HAP-1 (cell line): ENCODE data around the gene PPP1R12A.
"Not testable (repeated sequence)": the region's sequence is repeated elsewhere in the genome, so short reads cannot be mapped to it uniquely, and the experiment has no call there.

Source experiments
- DNase-seq, 2 experiments: peaks; one replicate each; pipeline ENCODE4 v3.0.0-alpha.2; 2016 to 2020; ENCODE audit warnings: low spot score in 2 of 2
- H3K27me3 ChIP-seq: fragments of 250-450 bp; sonication (Bioruptor Pico); 2 replicates; pipeline ENCODE4 v1.5.1; 2020; ENCODE audit warnings: low read depth, mild to moderate bottlenecking, moderate library complexity
- H3K36me3 ChIP-seq: fragments of 250-450 bp; sonication (Bioruptor Pico); replicated peaks from 2 replicates; pipeline ENCODE4 v1.5.1; 2020; ENCODE audit warnings: mild to moderate bottlenecking
- H3K4me1 ChIP-seq: fragments of 250-450 bp; sonication (Bioruptor Pico); 2 replicates; pipeline ENCODE4 v1.5.1; 2020; ENCODE audit warnings: mild to moderate bottlenecking
- H3K4me3 ChIP-seq: fragments of 250-450 bp; sonication (Bioruptor Pico); 2 replicates; pipeline ENCODE4 v1.5.1; 2020; ENCODE audit warnings: mild to moderate bottlenecking, moderate library complexity
- H3K9me3 ChIP-seq: fragments of 250-450 bp; sonication (Bioruptor Pico); 2 replicates; pipeline ENCODE4 v1.5.1; 2020; ENCODE audit warnings: mild to moderate bottlenecking, moderate library complexity
- in situ Hi-C: fragments of 300-500 bp; cut with MboI; formaldehyde crosslinking; loops from 3 replicates; pipeline ENCODE4 v1.14.3; 2020; ENCODE audit warnings: low sequenced_read_pairs, inconsistent platforms, mixed read lengths

PPP1R12A gene

GRCh38 chr12:79895804-79896203, 39.1 kb downstream of the PPP1R12A start:
- no peaks in the 10 kb centered on the region for H3K4me1 ChIP-seq
- in situ Hi-C loops: no loop called here
- no peaks in the 10 kb centered on the region for H3K9me3 ChIP-seq
- no peaks in the 10 kb centered on the region for H3K36me3 ChIP-seq
- DNase-seq: no peak
- H3K4me3 ChIP-seq: no peak overlapping the region
- no peaks in the 10 kb centered on the region for H3K27me3 ChIP-seq

DNA sequence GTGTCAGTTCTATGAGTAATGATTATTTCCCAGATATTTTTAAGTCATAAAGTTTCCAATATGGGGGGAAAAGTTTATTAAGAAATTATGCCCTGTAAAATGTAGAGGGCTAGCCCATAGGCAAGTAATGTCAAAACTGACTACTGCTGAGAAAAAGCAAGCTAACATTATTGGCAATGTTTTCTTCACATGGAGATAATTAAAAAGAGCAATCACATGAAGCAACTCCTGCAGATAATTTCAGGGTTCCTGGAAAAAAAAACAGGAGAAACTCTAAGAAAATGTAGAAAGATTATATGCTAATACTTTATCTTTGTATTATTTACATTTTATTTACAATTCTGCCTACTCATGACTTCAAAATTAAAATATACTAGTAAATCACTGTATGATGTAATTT, 39.8 kb downstream of the PPP1R12A start:
- no peak for DNase-seq
- no peaks in the 10 kb centered on the region for H3K27me3 ChIP-seq
- no peaks in the 10 kb centered on the region for H3K9me3 ChIP-seq
- H3K4me1 ChIP-seq: no peaks in the 10 kb centered on the region
- in situ Hi-C loops: no loop called here
- H3K36me3 ChIP-seq: no peaks in the 10 kb centered on the region
- no peak overlapping the region for H3K4me3 ChIP-seq

DNA sequence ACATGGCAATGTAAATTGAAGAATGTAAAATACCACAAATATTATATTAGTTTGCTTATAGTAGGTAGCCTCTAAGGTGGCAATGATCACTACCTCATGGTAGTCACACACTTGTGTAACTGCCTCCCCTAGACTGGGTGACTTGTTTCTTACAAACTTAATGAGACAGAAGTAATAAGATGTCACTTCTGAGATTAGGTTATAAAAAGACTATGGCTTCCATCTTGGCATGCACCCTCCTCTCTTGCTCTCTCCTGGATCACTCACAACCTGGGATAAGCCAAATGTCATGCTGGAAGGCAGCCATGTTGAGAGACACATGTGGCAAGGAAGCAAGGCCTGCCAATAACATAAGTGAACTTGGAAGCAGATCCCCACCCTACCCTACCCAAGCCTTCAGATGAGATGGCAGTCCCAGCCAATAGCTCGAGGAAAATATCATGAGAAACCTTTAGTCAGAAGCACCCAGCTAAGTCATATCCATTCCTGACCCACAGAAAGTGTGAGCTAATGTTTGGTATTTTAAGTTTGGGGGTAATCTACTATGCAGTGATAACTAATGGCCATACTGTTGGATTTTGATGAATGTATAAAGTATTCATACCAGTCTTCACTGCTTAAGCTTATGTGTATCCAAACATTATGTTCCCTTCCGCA, 43.3 kb downstream of the PPP1R12A start:
- in situ Hi-C loops: no loop called here
- Histone ChIP-seq H3K4me3 (no peak overlapping the region), H3K4me1 (peaks cover 2% of the 10 kb centered on the region), H3K9me3 (no peaks in the 10 kb centered on the region), H3K36me3 (no peaks in the 10 kb centered on the region), H3K27me3 (no peaks in the 10 kb centered on the region)
- DNase-seq: no peak

- Histone ChIP-seq H3K36me3 (no peaks in the 10 kb centered on the region), H3K9me3 (no peaks in the 10 kb centered on the region), H3K27me3 (no peaks in the 10 kb centered on the region), H3K4me3 (no peak overlapping the region), H3K4me1 (peaks cover 28% of the 10 kb centered on the region)
- DNase-seq: no peak
- in situ Hi-C loops: no loop called here
Measured at GRCh38 chr12:79887890-79888289, 47.0 kb downstream of the PPP1R12A start.

DNA sequence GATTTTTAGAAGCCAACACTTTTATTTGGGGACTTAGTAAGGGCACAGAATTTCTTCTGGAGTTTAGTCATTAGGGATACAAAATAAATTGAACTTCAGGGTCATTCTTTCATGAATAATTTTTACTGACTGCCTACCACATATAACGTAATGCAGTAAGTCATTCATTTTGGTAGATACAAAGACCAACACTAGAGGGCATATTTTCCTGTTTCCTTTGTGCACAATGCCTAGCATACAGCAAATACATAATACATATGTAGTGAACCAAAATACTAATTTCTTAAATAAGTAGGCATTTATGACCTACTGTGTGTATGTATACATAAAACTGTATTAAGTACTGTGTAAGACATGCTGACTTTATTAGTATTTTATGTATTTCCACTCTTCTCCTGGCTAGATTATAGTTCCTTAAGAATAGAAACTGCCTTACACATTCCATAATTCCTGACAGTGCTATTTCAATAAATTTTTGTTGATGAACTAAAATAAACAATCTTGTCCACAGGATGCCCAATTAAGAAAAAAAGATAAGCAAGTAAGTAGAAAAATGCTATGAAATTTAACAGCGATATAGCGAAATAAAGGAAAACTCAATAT, 47.9 kb downstream of the PPP1R12A start:
- in situ Hi-C loops: no loop called here
- no peaks in the 10 kb centered on the region for H3K27me3 ChIP-seq
- peaks cover 33% of the 10 kb centered on the region for H3K4me1 ChIP-seq

DNA sequence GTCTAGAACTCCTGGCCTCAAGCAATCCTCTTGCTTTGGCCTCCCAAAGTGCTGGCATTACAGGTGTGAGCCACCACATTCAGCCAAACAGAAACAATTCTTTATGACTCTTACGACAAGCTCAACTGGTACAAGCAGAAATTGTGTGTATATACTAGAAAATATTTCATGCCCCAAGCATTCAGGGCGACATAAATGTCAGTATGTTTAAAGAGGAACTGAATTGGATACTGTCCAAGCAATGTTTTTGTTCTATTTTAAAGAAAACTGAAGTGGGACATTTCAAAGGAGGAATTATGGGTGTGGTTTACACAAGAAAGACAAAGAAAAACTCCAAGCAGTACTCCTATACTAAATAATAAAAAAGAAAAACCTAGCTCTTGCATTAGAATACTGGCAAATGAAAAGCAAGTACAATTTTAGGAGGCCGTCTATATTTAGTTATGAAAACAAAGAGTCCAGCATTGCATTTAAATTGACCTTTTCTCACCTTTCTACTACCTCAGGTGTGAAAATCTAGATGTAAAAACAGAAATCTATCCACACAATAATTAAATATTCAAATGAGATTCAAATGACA, 48.9 kb downstream of the PPP1R12A start:
- peaks cover 37% of the 10 kb centered on the region for H3K4me1 ChIP-seq
- H3K9me3 ChIP-seq: no peaks in the 10 kb centered on the region
- in situ Hi-C loops: no loop called here
- DNase-seq: peak; percentile 23 to 93
- H3K4me3 ChIP-seq: no peak overlapping the region
- no peaks in the 10 kb centered on the region for H3K36me3 ChIP-seq
- H3K27me3 ChIP-seq: no peaks in the 10 kb centered on the region

More for the DNA sequence above, 47.9 kb downstream of the PPP1R12A start:
- H3K36me3 ChIP-seq: no peaks in the 10 kb centered on the region
- H3K9me3 ChIP-seq: no peaks in the 10 kb centered on the region
- H3K4me3 ChIP-seq: no peak overlapping the region
- peak in 1 of 2 experiments; percentile 60 for DNase-seq

DNA sequence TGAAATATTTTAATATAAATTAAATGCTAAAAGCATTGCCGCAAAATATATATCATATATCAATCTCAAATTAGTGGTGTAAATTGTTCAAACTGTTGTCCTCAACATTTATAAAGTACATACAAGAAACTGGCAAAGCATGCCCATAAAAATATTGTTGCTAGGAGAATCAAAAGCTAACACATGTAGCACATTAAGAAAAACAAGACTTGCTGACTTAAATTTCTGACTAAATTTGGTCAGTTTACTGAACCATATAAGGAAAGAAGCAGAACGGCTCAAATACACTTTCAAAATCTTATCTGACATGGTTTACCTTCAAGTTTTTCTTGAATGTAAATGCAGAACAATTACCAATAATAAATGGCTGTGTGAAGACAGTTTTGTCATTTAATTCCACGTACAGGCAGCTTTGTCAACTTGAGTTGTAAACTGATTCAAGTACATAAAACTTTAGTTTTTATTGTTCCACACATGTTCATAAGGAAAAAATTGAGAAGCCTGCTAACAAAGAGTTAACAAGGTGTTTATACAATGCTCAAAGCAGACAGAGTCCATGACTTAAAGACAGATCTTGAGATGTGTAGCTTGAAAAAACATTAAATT, 50.4 kb downstream of the PPP1R12A start:
- Histone ChIP-seq H3K36me3 (no peaks in the 10 kb centered on the region), H3K9me3 (no peaks in the 10 kb centered on the region), H3K4me3 (no peak overlapping the region), H3K27me3 (no peaks in the 10 kb centered on the region), H3K4me1 (peaks cover 37% of the 10 kb centered on the region)
- in situ Hi-C loops: no loop called here
- peak in 1 of 2 experiments; percentile 52 for DNase-seq

DNA sequence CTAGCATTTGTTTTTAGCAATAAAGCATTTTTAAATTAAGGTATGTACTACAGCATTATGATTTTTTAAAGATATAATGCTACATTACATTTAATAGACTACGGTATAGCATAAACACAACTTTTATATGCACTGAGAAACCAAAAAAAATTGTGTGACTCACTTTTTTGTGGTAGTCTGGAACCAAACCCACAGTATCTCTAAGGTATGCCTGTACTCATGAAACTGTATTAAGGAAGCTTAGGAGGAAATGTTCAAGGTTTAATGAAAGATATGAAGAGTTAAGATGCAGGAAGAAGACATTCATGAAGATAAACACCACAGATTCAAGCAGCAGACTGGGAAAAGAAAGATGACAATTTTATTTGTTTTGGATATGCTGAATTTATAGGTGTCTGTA, 51.7 kb downstream of the PPP1R12A start:
- in situ Hi-C loops: no loop called here
- no peaks in the 10 kb centered on the region for H3K9me3 ChIP-seq
- DNase-seq: no peak
- no peaks in the 10 kb centered on the region for H3K27me3 ChIP-seq
- no peaks in the 10 kb centered on the region for H3K36me3 ChIP-seq
- peaks cover 37% of the 10 kb centered on the region for H3K4me1 ChIP-seq
- no peak overlapping the region for H3K4me3 ChIP-seq

DNA sequence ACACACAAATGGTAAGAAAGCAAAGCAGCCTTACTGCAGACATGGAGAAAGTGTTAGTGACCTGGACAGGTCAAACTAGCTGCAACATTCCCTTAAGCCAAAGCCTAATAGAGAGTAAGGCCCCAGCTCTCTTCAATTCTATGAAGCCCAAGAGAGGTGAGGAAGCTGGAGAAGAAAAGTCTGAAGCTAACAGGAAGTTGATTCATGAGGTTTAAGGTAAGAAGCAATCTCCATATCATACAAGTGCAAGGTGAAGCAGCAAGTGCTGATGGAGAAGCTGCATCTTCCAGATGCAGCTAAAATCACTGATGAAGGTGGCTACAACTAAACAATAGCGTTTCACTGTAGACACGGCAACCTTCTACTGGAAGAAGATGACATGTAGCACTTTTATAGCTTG, 53.5 kb downstream of the PPP1R12A start:
- no peak overlapping the region for H3K4me3 ChIP-seq
- H3K27me3 ChIP-seq: no peaks in the 10 kb centered on the region
- peaks cover 31% of the 10 kb centered on the region for H3K4me1 ChIP-seq
- in situ Hi-C loops: no loop called here
- H3K36me3 ChIP-seq: no peaks in the 10 kb centered on the region
- DNase-seq: no peak
- no peaks in the 10 kb centered on the region for H3K9me3 ChIP-seq

DNA sequence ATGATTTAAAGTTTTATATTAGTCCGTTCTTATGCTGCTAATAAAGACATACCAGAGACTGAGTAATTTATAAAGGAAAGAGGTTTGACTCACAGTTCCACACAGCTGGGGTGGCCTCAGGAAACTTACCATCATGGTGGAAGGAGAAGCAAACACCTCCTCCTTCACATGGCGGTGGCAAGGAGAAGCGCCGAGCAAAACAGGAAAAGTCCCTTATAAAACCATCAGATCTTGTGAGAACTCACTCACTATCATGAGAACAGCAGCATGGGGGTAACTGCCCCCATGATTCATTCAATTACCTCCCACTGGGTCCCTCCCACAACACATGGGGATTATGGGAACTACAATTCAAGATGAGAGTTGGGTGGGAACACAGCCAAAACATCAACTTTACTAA, 56.4 kb downstream of the PPP1R12A start:
- in situ Hi-C loops, H3K4me3 ChIP-seq, H3K27me3 ChIP-seq, H3K36me3 ChIP-seq, H3K9me3 ChIP-seq, DNase-seq: not testable (repeated sequence)
- H3K4me1 ChIP-seq: peaks cover 19% of the 10 kb centered on the region

- Histone ChIP-seq H3K36me3 (no peaks in the 10 kb centered on the region), H3K4me3 (no peak overlapping the region), H3K4me1 (peaks cover 17% of the 10 kb centered on the region), H3K9me3 (no peaks in the 10 kb centered on the region), H3K27me3 (no peaks in the 10 kb centered on the region)
- no peak for DNase-seq
- in situ Hi-C loops: no loop called here
Measured at GRCh38 chr12:79877246-79877645, 57.7 kb downstream of the PPP1R12A start.

GRCh38 chr12:79874665-79875064, 60.2 kb downstream of the PPP1R12A start:
- in situ Hi-C loops: no loop called here
- no peak for DNase-seq
- Histone ChIP-seq H3K27me3 (no peaks in the 10 kb centered on the region), H3K9me3 (no peaks in the 10 kb centered on the region), H3K36me3 (no peaks in the 10 kb centered on the region; the same call in 1 of the 2 replicates), H3K4me1 (peaks cover 11% of the 10 kb centered on the region), H3K4me3 (no peak overlapping the region)

DNA sequence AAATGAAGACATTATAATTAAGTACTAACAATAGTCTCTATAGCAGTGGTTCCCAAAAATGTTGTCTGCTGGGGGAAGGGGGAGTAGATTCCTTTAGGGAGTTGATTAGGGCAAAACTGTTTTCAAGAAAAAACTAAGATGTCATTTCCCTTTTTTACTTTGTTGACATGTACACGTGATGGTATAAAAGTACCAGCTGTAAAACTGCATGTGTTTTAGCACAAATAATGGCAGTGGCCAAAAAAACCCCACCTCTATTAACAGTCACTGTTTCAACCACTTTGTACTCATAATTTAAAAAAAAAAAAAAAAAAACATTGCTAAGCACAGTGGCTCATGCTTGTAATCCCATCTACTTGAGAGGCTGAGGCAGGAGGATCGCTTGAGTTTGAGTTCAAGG, 61.7 kb downstream of the PPP1R12A start:
- DNase-seq: no peak
- H3K4me1 ChIP-seq: peaks cover 21% of the 10 kb centered on the region
- H3K27me3 ChIP-seq: no peaks in the 10 kb centered on the region
- in situ Hi-C loops: no loop called here
- no peaks in the 10 kb centered on the region for H3K9me3 ChIP-seq
- H3K4me3 ChIP-seq: no peak overlapping the region
- peaks cover 4% of the 10 kb centered on the region for H3K36me3 ChIP-seq

GRCh38 chr12:79871621-79872020, 63.3 kb downstream of the PPP1R12A start:
- Histone ChIP-seq H3K36me3 (peaks cover 20% of the 10 kb centered on the region), H3K27me3 (no peaks in the 10 kb centered on the region), H3K4me1 (peaks cover 21% of the 10 kb centered on the region), H3K4me3 (no peak overlapping the region), H3K9me3 (no peaks in the 10 kb centered on the region)
- in situ Hi-C loops: no loop called here
- no peak for DNase-seq
